Ramos (cell line): ENCODE data around the gene ALDH1A1.

Experiments used
- in situ Hi-C: fragments of 300-500 bp; cut with MboI; formaldehyde crosslinking; loops from one replicate; pipeline ENCODE4 v1.14.3; 2022; ENCODE audit warnings: low sequenced_read_pairs; ENCODE audit not compliant: unreplicated experiment

Gene ALDH1A1

DNA sequence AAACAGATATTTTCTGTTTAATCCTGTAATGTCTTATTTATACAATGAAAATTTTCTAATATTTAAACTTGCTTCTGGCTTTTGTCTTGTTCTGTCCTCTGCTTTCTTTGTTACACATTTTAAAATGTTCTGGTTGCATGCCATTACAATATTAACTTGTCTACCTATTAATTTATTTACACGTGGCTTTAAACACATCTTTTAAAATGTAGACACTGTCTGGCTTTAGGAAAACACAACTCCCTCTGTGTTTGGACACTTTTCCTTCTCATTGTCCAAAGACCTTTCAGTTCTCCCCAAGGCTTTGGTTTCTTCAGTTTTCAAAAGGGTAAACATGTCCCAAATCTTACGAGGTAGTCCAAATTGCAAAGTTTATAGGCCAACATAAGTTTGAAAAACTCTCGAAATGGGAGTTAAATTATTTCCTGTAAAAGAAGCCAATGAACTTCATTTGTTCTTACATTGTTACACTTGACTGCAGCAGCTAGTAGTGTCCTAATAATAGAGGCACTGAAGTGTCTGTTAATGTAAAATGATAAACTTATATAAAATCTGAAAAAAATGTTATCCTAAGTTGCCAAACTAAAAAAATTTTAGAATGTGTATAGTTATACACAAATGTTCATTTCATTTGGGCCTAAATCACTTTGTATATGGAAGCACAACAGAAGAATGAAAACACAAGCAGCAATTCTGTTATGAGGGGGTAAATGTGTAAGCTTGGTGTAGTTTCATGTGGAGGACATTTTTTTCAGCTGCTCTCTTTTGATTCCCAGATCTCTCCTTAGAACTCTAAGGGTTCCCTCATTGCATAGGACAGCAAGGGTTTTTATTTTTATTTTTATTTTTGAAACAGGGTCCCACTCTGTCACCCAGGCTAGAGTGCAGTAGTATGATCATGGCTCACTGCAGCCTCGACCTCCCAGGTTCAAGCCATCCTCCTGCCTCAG is 53.8 kb downstream of the ALDH1A1 start:
- in situ Hi-C loops = no loop called here

GRCh38 chr9:72898360-72898759 is 54.5 kb downstream of the ALDH1A1 start:
- in situ Hi-C loops = no loop called here

- in situ Hi-C loops = no loop called here
Measured at GRCh38 chr9:72897069-72897649, 55.7 kb downstream of the ALDH1A1 start.

DNA sequence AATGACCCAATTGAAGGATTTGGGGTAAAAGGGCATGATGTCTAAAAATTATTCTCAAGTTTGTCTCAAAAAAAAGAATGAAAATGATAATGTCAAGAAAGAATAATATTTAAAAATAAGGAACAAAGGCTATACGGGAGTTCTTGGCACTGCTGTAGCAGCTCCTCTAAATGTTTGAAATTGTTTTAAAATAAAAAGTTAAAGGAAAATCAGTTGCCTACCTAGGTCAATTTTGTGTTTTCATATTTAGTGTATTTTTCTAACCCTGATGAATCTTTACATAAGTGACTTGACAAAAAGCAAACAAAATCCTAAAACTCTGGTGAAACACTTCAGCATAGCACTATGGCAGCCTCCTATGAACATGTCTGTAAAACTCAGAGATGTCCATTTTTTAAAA is 56.4 kb downstream of the ALDH1A1 start:
- in situ Hi-C loops = no loop called here

- in situ Hi-C loops = no loop called here
Measured at GRCh38 chr9:72895122-72895521, 57.7 kb downstream of the ALDH1A1 start.

DNA sequence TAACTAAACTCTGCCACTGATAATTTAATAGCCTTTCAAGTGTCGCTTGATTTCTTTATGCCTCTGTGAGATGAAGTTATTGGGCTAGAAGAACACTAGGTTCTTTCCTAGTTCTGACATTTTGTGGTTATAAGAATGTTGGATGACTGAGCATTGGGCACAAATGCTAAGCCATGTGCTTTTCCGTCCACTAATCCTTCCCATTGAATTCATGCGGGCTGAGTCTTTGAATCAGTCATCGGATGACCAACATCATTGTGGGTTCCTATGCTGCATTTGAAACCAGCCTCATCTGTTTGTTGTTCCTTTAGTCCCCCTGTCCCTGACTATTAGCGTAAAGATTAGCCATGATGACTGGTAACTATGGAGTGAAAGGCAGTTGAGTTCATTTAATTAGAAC is 58.5 kb downstream of the ALDH1A1 start:
- in situ Hi-C loops = no loop called here

GRCh38 chr9:72893437-72893836 is 59.4 kb downstream of the ALDH1A1 start:
- in situ Hi-C loops = no loop called here

DNA sequence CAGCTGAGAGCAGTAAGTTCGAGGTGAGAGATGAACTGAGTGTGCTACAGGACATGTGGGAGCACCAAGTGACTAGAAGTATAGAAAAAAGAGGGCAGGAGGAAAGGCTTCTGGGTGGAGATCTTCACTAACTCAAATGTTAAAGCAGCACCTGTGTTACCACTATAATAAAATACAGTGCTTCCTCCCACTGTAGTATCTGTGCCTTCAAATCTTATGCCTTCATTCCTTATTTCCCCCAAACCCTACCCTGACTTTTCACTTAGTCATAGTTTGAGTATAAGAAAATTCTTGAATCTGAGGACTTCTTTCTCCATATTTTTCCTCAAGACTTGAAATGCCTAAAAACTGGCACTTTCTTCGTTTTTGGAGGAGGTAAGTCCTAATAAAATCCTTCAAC is 61.8 kb downstream of the ALDH1A1 start:
- in situ Hi-C loops = no loop called here

DNA sequence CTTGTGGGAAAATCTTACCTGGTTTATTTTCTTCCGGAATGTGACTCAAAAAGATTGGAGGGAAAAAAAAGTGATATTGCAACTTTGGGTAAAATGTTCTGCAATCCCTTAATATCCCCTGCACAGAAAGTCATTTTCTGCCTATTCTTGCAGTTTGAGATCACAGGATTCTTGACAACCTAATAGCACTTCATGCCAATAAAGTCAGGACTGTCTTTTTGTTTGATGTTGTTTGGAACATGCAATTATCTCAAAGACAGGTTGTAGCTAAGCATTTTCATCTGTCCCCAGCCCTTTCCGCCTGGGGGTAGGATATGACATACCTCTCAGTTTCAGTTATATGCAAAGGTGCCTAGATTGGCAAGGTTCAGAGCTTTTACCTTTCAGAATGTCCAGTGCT is 63.9 kb downstream of the ALDH1A1 start:
- in situ Hi-C loops = no loop called here

GRCh38 chr9:72888067-72888466 is 64.8 kb downstream of the ALDH1A1 start:
- in situ Hi-C loops = no loop called here

GRCh38 chr9:72886386-72886785 is 66.5 kb downstream of the ALDH1A1 start:
- in situ Hi-C loops = no loop called here

GRCh38 chr9:72884508-72884907 is 68.3 kb downstream of the ALDH1A1 start:
- in situ Hi-C loops = no loop called here

GRCh38 chr9:72883875-72884274 is 69.0 kb downstream of the ALDH1A1 start:
- in situ Hi-C loops = no loop called here

GRCh38 chr9:72882117-72882775 is 70.6 kb downstream of the ALDH1A1 start:
- in situ Hi-C loops = no loop called here

DNA sequence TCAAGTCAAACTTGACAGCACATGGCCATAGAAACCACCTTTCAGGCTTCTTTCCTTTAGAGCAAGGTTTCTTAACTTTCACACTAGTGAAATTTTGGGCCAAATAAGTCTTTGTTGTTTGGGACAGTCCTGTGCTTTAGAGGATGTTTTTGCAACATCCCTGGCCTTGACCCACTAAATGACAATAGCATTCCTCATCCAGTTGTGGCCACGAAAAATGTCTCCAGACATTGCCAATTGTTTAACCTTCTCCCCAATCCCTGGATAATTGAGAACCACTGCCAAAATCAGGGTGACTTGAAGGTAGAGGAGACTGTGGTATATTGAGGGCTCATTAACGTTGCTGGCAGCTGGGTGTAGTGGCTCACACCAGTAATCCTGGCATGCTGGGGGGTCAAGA is 72.0 kb downstream of the ALDH1A1 start:
- in situ Hi-C loops = no loop called here

GRCh38 chr9:72875221-72875620 is 77.6 kb downstream of the ALDH1A1 start:
- in situ Hi-C loops = no loop called here

DNA sequence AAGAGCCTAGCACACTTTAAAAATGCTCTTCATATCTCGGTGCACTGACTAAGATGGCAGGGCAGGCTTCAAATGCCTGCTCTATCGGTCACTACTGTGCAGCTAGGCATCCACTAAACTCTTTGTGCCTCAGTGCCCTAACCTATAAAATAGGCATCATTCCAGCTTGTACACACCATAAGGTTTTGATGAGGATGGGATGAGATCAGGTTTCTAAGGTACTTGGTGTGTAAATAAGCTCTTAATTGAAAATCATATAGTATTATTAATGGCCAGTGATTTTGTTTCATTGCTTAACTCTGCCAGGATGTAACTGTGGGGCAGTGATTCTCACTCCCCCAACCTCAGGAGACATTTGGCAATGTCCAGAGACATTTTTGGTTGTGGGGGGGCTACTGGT is 78.5 kb downstream of the ALDH1A1 start:
- in situ Hi-C loops = no loop called here

DNA sequence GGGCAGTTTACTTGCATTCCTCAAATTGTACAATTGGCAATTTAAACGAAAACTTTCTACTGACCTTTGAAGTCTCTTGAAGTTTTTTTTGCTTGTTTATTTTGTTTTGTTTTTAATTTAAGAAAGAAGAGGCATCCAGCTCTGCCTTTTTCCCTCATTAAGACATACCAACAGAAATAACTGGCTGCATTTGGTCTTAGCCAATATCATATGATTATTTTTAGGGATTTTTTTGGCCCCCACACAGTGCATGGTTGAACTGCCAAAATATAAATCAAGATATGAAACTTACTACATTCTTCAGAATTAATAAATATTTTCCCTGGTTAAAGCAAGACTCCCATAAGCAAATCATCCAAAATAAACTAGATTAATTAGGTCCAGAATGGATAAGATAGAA is 79.4 kb downstream of the ALDH1A1 start:
- in situ Hi-C loops = no loop called here

DNA sequence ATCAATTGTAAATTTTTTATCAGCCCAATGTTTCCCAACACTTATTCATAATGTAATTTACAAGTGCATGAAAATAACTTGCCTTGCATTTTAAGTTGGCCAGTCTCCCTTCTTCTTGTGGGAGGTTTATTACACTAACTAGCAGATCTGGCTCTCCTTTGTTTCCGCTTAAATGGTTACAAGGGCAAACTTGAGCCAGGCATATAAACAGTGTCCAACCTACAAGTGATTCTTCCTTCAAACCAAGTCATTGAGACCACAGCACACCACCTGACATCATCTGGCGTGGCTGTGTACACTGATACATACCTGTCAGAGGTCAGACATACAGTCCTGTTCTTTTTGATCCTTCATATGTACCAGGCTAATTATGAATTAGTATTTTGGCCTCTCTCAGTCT is 80.1 kb downstream of the ALDH1A1 start:
- in situ Hi-C loops = no loop called here

DNA sequence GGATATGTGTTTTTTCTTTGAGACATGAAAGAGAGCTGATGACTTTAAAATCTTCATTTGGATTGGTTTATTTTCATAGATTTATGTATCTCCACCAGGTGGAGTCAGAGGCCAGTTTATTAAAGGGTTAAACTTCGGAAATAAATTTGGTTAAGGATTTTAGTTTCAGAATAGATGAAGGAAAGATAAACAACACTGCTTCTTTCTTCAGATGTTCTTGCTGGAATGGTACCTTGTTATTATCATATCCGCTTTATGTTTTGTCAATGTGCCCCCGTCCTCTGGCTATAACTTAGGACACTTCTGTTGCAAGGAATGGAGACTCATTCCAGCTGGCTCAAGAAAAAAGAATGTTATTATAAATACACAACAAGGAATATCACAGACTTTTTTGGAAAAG is 81.2 kb downstream of the ALDH1A1 start:
- in situ Hi-C loops = no loop called here

- in situ Hi-C loops = no loop called here
Measured at GRCh38 chr9:72864327-72864726, 88.5 kb downstream of the ALDH1A1 start.
